ENCODE results near the gene LONP2. TPM values are rescaled to one million over a fixed set of nuclear protein-coding genes. Genes with fewer than 3 reads are reported as not detected.

LONP2 gene
- total RNA-seq, 1 donor from 2014 or later, result 69.5 TPM

GRCh38 chr16:48269011-48269410 lies 24.9 kb downstream of the LONP2 start:
- Mint-ChIP-seq H3K9me3 (ENCODE audit: unreplicated experiment) (no peaks in the 10 kb centered on the region), H3K4me3 (ENCODE audit: unreplicated experiment) (no peak overlapping the region), H3K36me3 (ENCODE audit: unreplicated experiment) (peaks cover 24% of the 10 kb centered on the region), H3K27ac (ENCODE audit: unreplicated experiment) (no peak overlapping the region), H3K27me3 (ENCODE audit: unreplicated experiment) (no peaks in the 10 kb centered on the region), H3K4me1 (ENCODE audit: unreplicated experiment) (peaks cover 3% of the 10 kb centered on the region)
- no peak for TF ChIP-seq CTCF (IDR thresholded peaks at IDR 0.05)
- DNase-seq (ENCODE audit: extremely low spot score, unreplicated experiment), result no peak

- no peaks in the 10 kb centered on the region for H3K9me3 Mint-ChIP-seq (ENCODE audit: unreplicated experiment)
- TF ChIP-seq CTCF (IDR thresholded peaks at IDR 0.05), result peak; percentile 43
- H3K27ac Mint-ChIP-seq (ENCODE audit: unreplicated experiment), result no peak overlapping the region
- DNase-seq (ENCODE audit: extremely low spot score, unreplicated experiment), result no peak
- H3K4me1 Mint-ChIP-seq (ENCODE audit: unreplicated experiment), result peaks cover 3% of the 10 kb centered on the region
- H3K4me3 Mint-ChIP-seq (ENCODE audit: unreplicated experiment), result no peak overlapping the region
- peaks cover 19% of the 10 kb centered on the region for H3K36me3 Mint-ChIP-seq (ENCODE audit: unreplicated experiment)
- no peaks in the 10 kb centered on the region for H3K27me3 Mint-ChIP-seq (ENCODE audit: unreplicated experiment)
Observed at GRCh38 chr16:48271728-48272127, 27.6 kb downstream of the LONP2 start.

GRCh38 chr16:48272837-48273421 lies 28.8 kb downstream of the LONP2 start:
- Mint-ChIP-seq H3K4me3 (ENCODE audit: unreplicated experiment) (no peak overlapping the region), H3K27me3 (ENCODE audit: unreplicated experiment) (no peaks in the 10 kb centered on the region), H3K27ac (ENCODE audit: unreplicated experiment) (peak overlapping the region; percentile 17), H3K36me3 (ENCODE audit: unreplicated experiment) (peaks cover 27% of the 10 kb centered on the region), H3K4me1 (ENCODE audit: unreplicated experiment) (peaks cover 5% of the 10 kb centered on the region), H3K9me3 (ENCODE audit: unreplicated experiment) (no peaks in the 10 kb centered on the region)
- no peak for DNase-seq (ENCODE audit: extremely low spot score, unreplicated experiment)
- no peak for TF ChIP-seq CTCF (IDR thresholded peaks at IDR 0.05)

- no peaks in the 10 kb centered on the region for H3K27me3 Mint-ChIP-seq (ENCODE audit: unreplicated experiment)
- TF ChIP-seq CTCF (IDR thresholded peaks at IDR 0.05), result no peak
- no peak for DNase-seq (ENCODE audit: extremely low spot score, unreplicated experiment)
- peaks cover 36% of the 10 kb centered on the region for H3K36me3 Mint-ChIP-seq (ENCODE audit: unreplicated experiment)
- peaks cover 5% of the 10 kb centered on the region for H3K4me1 Mint-ChIP-seq (ENCODE audit: unreplicated experiment)
- no peak overlapping the region for H3K27ac Mint-ChIP-seq (ENCODE audit: unreplicated experiment)
- no peaks in the 10 kb centered on the region for H3K9me3 Mint-ChIP-seq (ENCODE audit: unreplicated experiment)
- H3K4me3 Mint-ChIP-seq (ENCODE audit: unreplicated experiment), result no peak overlapping the region
Observed at GRCh38 chr16:48274476-48274875, 30.4 kb downstream of the LONP2 start.

- Mint-ChIP-seq H3K4me3 (ENCODE audit: unreplicated experiment) (no peak overlapping the region), H3K27ac (ENCODE audit: unreplicated experiment) (no peak overlapping the region), H3K4me1 (ENCODE audit: unreplicated experiment) (peaks cover 5% of the 10 kb centered on the region), H3K36me3 (ENCODE audit: unreplicated experiment) (peaks cover 36% of the 10 kb centered on the region), H3K9me3 (ENCODE audit: unreplicated experiment) (no peaks in the 10 kb centered on the region), H3K27me3 (ENCODE audit: unreplicated experiment) (no peaks in the 10 kb centered on the region)
- no peak for DNase-seq (ENCODE audit: extremely low spot score, unreplicated experiment)
- TF ChIP-seq CTCF (IDR thresholded peaks at IDR 0.05), result no peak
Observed at GRCh38 chr16:48276102-48276501, 32.0 kb downstream of the LONP2 start.
